Superior temporal gyrus (tissue), 1 donor: ENCODE results near the gene PCDH9.
"Not testable (repeated sequence)": the region's sequence is repeated elsewhere in the genome, so short reads cannot be mapped to it uniquely, and the experiment has no call there.

Source experiments
- DNase-seq: peaks from one replicate; pipeline ENCODE4 v3.0.0-alpha.2; 2016; ENCODE audit errors: extremely low spot score

PCDH9 gene

DNA sequence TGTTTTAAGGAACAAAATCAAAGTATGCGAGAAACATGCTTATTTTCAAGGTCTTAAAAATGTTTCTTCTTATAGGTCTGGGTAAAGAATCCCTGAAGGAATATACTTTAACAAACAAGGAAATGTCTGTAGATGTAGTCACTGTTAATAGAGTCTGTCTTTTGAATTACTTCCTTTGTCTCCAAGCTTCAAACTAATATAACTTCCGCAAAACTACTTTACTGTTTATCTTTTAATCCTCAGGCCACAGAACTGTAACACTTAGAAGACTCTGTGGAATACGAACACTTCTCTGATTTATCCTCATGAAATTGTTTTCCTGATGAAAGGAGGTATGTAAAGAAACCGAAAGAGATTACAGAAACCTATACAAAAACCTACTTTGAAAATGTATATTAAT is 316.0 kb downstream of the PCDH9 start:
- peak; percentile 56 for DNase-seq

DNA sequence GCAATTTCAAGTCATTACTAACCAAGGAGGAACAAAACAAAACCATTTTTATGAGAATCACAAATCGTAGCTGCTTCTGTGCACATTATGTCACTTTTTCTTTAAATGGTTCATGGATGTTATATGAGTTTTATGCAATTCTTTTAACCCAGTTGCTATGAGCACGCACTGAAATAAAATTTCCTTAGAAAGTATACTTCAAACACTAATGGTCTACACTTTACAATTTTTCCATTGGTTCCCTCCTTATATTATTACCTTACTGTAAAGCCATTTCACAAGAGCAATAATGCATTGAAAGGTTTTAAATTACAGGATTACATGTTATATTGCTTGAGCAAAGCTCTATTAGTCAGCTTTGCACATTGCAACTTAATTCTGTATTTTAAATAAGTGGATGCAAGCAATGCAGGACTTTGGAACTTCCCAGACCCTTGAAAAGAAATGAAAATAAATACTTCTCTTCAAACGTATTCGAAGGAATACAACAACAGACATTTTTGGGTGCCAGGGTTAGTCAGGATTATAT is 318.7 kb downstream of the PCDH9 start:
- DNase-seq: no peak

GRCh38 chr13:66899955-66900354 is 330.2 kb downstream of the PCDH9 start:
- DNase-seq: no peak

- no peak for DNase-seq
Observed at GRCh38 chr13:66896933-66897332, 333.2 kb downstream of the PCDH9 start.

DNA sequence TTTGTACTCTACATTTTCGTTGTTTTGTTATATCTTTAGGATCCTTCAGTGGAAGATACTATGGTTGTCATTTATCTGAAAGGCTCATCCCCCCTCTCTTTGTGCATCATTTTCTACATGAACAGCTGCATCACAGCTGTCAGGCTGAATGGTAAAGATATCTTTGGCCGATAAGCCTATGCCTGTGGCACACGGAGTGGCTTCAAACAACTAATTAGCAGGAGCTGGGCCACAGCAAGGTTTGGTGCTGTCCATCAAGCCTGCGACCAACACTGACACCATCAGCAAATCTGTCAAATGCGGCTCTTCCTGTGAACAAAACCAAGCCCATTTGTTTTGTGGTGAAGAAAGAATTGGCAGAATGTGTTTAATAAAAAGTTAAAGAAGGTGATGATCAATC is 334.4 kb downstream of the PCDH9 start:
- DNase-seq: no peak

GRCh38 chr13:66895320-66895719 is 334.8 kb downstream of the PCDH9 start:
- DNase-seq: no peak

DNA sequence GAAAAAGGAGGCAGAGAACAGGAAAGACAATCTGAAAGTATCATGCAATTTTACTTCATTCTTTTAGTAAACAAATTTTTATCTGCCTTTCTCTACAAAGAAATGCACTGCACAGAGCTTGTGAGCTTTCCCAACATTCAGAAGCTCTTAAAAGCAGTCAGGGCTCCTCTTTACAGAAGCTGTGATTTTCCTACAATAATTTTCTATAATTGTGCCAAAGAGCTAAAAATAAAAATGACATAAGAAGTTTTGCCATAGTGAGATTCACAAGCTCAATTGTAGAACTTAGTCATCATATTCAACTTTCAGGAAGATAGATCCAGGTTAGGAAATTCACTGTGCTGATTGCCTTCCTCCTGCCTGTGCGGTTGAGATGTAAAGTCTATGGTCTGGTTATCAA is 341.4 kb downstream of the PCDH9 start:
- peak; percentile 80 for DNase-seq

DNA sequence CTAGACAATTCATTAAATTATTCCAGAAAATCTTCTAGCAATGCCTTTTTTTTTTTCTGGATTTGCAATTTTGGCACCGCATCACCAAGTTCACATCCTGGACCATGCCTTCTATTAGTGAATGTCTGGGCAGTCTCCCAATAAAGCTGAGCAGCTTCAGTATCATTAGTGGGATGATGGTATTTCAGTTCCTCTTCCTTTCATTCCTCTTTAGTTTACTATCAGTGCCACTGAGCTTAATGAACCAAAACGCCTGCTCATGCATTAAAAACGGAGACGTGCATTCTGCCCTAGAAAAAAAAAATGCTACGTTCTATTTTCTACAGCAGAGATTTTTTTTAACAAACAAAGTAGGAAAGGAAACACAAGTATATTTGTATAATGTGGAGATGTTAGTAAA is 343.0 kb downstream of the PCDH9 start:
- peak; percentile 84 for DNase-seq

DNA sequence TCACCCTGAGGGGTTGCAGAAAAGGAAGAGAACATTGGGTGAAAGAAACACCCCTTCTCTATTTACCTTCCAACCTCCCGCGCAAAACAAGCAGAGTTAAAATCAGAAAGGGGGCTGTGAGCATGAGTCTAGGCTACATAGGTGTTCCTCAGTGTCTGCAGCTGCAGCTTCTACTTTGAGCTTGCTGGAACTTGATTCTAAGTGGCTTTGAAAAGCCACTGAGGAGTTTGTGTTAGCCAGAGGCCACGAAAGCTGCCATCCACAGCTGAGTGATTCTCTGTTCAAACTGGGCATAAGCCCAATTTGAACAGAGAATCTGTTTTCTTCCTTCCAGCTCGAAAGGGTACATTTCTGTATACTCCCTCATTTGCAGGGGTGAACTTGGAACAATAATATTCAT is 343.9 kb downstream of the PCDH9 start:
- DNase-seq: peak; percentile 92

DNA sequence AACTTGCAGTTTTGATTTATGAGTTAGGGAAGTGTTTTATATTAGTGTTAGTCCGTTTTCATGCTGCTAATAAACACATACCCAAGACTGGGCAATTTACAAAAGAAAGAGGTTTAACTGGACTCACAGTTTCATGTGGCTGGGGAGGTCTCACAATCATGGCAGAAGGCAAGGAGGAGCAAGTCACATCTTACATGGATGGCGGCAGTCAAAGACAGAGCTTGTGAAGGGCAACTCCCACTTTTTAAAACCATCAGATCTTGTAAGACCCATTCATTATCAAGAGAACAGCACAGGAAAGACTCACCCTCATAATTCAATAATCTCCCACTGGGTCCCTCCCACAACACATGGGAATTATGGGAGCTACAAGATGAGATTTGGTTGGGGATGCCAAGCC is 349.0 kb downstream of the PCDH9 start:
- not testable (repeated sequence) for DNase-seq

DNA sequence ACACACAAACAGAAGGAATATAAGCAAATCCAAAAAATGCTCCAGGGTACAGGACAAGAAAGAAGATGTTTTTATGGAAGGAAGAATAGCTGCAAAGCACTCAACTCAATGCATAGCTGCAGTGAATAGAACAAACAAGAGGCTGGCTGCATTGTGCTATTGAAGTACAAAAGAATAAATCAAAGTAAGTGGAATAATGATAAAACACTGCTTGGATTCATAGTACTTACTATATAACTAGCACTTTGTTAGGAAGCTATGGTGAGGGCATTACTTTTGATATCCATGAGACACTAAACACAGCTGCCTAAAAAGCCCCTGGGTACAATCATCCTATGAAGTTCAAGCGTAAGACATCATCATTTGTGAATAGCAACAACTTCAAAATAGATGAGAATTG is 350.1 kb downstream of the PCDH9 start:
- peak; percentile 77 for DNase-seq

GRCh38 chr13:66875264-66875663 is 354.9 kb downstream of the PCDH9 start:
- peak; percentile 29 for DNase-seq

DNA sequence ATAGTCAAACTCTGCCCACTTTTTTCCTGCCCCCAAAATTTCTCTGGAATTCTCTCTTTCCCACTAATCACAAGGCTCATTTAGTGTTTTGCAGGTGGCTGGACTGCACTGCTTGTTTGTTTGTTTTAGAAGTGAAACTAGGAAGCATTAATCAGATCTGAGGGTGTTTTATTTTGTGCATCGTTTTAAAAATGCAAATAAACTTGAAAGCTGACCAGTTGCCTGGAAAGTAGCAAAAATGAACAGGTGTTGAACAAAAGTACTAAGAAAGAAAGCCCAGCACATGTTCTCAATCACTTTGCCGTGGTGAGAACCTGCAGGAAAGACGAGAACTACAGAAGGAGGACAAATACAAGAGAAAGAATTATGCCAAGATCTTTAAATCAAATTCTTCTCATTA is 365.5 kb downstream of the PCDH9 start:
- no peak for DNase-seq

GRCh38 chr13:66860878-66861417 is 369.2 kb downstream of the PCDH9 start:
- DNase-seq: peak; percentile 57

- peak; percentile 55 for DNase-seq
Observed at GRCh38 chr13:66859934-66860877, 369.9 kb downstream of the PCDH9 start.

DNA sequence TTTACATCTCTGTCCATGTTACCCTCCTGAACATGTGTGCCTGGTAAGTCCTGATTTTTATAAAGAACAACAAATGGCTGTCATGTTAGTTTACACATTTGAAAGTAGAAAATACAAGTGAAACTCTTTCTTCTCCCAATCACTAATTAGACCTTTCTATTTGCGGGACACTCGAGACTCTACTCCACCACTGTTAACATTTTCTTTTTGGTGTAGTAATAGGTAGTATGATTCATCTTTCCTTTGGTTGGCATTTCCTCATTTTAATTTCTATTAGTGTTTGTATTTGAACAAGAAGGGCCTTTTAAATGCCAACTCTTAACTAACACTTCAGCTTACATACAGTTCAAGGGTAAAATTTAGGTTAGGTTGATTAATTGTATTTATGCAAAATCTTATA is 371.1 kb downstream of the PCDH9 start:
- DNase-seq: no peak

DNA sequence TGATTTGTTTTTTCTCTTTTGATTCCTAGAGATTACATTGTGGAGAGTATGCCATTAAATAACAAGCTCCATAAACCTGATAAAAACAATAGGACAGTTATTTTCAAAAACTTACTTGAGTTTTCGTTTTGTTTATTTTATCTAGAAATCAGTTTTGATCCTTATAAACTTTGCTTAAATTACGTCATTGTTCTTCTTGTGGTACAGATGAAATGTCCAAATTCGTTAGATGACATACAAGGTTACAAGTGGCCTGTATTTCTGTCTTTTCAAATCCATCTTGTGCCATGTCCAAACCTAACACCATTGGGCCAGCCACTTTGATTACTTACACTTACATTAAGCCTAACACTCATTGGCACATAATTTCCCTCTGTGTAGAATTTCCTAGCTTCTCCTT is 372.0 kb downstream of the PCDH9 start:
- DNase-seq: no peak

GRCh38 chr13:66855131-66855530 is 375.0 kb downstream of the PCDH9 start:
- DNase-seq: no peak

DNA sequence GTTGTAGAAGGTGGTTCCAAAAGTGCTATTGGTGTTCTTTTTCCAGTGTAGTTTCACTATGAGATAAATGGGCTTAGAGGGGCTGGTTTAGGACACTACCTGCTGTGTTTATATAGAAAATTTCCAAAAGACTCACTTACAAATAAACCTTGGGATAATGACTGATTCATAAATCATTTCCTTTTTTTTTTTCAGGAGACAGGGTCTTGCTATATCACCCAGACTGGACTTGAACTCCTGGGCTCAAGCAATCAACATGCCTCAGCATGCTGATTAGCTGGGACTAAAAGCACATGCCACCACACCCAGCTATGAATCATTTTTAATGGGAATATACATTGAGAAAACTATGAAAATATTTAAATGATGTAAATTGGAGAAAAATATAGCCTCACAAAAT is 376.6 kb downstream of the PCDH9 start:
- no peak for DNase-seq

DNA sequence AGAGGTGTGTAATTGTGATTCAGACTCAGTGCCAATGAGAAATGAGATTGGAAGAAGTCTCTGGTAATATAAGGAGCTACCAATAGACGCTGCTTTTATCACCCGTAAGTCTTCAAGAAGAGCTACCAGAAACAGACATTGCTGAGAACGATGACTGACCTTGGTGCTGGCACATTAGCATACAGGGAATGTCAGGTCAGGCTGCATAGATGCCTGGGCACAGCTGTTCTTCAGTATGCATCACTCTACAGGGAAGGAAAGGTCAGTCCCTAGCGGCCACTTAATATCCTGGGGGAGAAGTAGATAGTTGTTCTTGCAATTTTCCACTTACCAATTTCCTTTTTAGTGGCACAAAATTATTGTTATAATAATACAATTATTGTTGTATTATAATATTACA is 380.4 kb downstream of the PCDH9 start:
- no peak for DNase-seq

DNA sequence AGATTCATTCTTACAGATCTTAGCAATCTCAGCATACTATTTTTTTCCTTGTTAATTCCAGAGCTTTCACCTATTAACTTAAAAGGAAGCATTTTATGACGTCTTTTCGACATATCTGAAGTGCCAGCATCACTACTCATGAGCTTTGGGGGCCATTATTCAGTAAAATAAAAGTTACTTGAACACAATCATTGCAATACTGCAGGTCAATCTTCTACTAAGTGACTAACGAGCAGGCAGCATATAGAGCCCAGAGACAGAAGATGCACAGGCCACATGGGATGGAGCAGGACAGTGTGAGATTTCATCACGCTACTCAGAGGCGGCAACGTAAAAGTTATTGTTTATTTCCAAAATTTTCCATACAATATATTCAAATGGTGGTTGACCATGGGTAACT is 382.6 kb downstream of the PCDH9 start:
- no peak for DNase-seq

GRCh38 chr13:66845393-66845792 is 384.7 kb downstream of the PCDH9 start:
- DNase-seq: no peak

GRCh38 chr13:66844933-66845332 is 385.2 kb downstream of the PCDH9 start:
- DNase-seq: no peak
